ENCODE data around the gene FAM200C.

The FAM200C gene

DNA sequence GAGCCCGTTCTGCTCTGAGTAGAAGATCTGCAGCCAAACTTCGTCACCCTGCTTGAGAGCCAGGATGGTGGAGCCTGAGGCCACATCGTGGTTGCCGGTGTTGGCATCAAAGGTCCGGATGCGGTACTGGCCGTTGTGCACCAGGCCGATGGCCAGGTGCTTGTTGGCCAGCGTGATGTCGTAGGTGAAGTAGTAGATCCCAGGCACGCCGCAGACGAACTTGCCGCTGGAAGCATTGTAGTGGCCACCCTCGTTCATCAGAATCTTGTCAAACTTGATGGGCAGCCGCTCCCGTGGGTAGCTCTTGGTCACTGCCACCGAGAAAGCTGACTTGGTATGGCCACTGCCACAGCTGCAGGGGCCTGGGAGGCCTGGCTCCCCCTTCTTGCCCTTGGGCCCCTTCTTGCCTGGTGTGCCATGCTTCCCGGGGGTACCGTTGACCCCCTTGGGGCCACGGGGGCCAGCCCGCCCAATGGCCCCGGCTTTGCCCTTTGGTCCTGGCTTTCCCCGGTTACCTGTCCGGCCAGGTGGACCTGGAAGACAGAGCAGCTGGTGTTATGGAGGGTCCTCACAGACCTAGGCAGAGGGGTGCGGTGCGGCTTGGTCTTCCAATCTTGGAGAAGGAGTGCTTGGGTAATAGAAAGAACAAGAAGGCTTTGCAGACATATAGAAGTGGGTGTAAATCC lies 50.5 kb downstream of the FAM200C start:
- Histone ChIP-seq H3K4me1 (ENCODE audit: control insufficient read depth in 1 of 2, insufficient read depth in 2 of 2, low read length in 2 of 2) (peaks cover 0 to 2% of the 10 kb centered on the region in 2 experiments), H3K4me2 (ENCODE audit: low read length) (no peak overlapping the region), H3K23ac (ENCODE audit: low read length) (no peak overlapping the region), H4K12ac (ENCODE audit: low read depth, low read length) (no peak overlapping the region), H3K27ac (ENCODE audit: low read depth, low read length) (no peak overlapping the region), H4K8ac (ENCODE audit: low read depth, low read length) (no peak overlapping the region), H3K18ac (ENCODE audit: low read length) (no peak overlapping the region), H2BK120ac (ENCODE audit: insufficient read depth, low read length, poor library complexity) (no peak overlapping the region), H3K14ac (ENCODE audit: low read length) (no peak overlapping the region), H2AFZ (ENCODE audit: insufficient read depth, low read length, poor library complexity) (no peak overlapping the region), H3K9me3 (ENCODE audit: insufficient read depth, low read depth, low read length) (no peaks in the 10 kb centered on the region), H3K79me2 (ENCODE audit: control insufficient read depth, insufficient read depth, low read length, poor library complexity) (no peaks in the 10 kb centered on the region), H3K9ac (ENCODE audit: low read length) (no peak overlapping the region), H4K91ac (ENCODE audit: low read depth, low read length) (no peak overlapping the region), H3K79me1 (ENCODE audit: low read length) (peaks cover 3% of the 10 kb centered on the region), H3K4ac (ENCODE audit: low read depth, low read length) (no peak overlapping the region), H3K27me3 (ENCODE audit: insufficient read depth, low read length) (no peaks in the 10 kb centered on the region), H2AK5ac (ENCODE audit: low read length) (no peak overlapping the region), H2BK12ac (ENCODE audit: low read length) (no peak overlapping the region), H3K36me3 (ENCODE audit: control insufficient read depth in 1 of 2, insufficient read depth in 2 of 2, low read length in 2 of 2) (no peaks in the 10 kb centered on the region), H2BK5ac (ENCODE audit: low read depth, low read length, poor library complexity) (no peak overlapping the region), H3K4me3 (ENCODE audit: low read depth, low read length) (no peak overlapping the region)
- peak; percentile 2 to 44 for DNase-seq
- no CpG with 5 or more reads among the region's 27 CpGs for WGBS (ENCODE audit: extremely low coverage, insufficient coverage, insufficient read length)

DNA sequence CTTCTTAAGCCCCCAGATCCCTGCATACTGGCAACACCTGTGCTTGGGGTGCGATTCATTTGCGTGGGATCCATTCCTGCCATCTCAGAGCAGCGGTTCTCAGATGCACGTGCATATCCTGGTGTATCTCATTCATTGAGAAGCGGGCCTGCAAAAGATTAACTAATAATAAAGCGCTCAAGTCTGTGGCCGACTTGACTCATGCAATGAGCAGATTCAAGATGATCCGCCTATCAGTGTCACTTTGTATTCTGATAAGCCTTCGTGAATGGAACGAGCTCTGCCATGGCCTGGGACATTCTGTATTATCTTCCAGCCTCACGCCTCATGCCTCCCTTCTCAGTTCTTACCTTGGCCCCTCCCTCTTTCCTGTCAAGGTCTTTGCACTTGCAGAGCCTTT lies 51.8 kb downstream of the FAM200C start:
- WGBS (ENCODE audit: extremely low coverage, insufficient coverage, insufficient read length), result no CpG with 5 or more reads among the region's 11 CpGs
- peaks cover 3% of the 10 kb centered on the region for H3K79me1 ChIP-seq (ENCODE audit: low read length)
- no peak overlapping the region for H2AFZ ChIP-seq (ENCODE audit: insufficient read depth, low read length, poor library complexity)
- H3K27ac ChIP-seq (ENCODE audit: low read depth, low read length), result no peak overlapping the region
- H3K9ac ChIP-seq (ENCODE audit: low read length), result no peak overlapping the region
- H4K8ac ChIP-seq (ENCODE audit: low read depth, low read length), result no peak overlapping the region
- no peak overlapping the region for H3K23ac ChIP-seq (ENCODE audit: low read length)
- H3K9me3 ChIP-seq (ENCODE audit: insufficient read depth, low read depth, low read length), result no peaks in the 10 kb centered on the region
- H3K27me3 ChIP-seq (ENCODE audit: insufficient read depth, low read length), result no peaks in the 10 kb centered on the region
- H3K4ac ChIP-seq (ENCODE audit: low read depth, low read length), result no peak overlapping the region
- H3K36me3 ChIP-seq (ENCODE audit: control insufficient read depth in 1 of 2, insufficient read depth in 2 of 2, low read length in 2 of 2), result no peaks in the 10 kb centered on the region
- peaks cover 2% of the 10 kb centered on the region in 2 experiments for H3K4me1 ChIP-seq (ENCODE audit: control insufficient read depth in 1 of 2, insufficient read depth in 2 of 2, low read length in 2 of 2)
- no peak for DNase-seq
- H3K4me2 ChIP-seq (ENCODE audit: low read length), result no peak overlapping the region
- H2BK120ac ChIP-seq (ENCODE audit: insufficient read depth, low read length, poor library complexity), result no peak overlapping the region
- H2AK5ac ChIP-seq (ENCODE audit: low read length), result no peak overlapping the region
- no peaks in the 10 kb centered on the region for H3K79me2 ChIP-seq (ENCODE audit: control insufficient read depth, insufficient read depth, low read length, poor library complexity)
- H3K14ac ChIP-seq (ENCODE audit: low read length), result no peak overlapping the region
- H3K18ac ChIP-seq (ENCODE audit: low read length), result no peak overlapping the region
- no peak overlapping the region for H3K4me3 ChIP-seq (ENCODE audit: low read depth, low read length)
- no peak overlapping the region for H2BK5ac ChIP-seq (ENCODE audit: low read depth, low read length, poor library complexity)
- no peak overlapping the region for H4K91ac ChIP-seq (ENCODE audit: low read depth, low read length)
- H4K12ac ChIP-seq (ENCODE audit: low read depth, low read length), result no peak overlapping the region
- no peak overlapping the region for H2BK12ac ChIP-seq (ENCODE audit: low read length)

DNA sequence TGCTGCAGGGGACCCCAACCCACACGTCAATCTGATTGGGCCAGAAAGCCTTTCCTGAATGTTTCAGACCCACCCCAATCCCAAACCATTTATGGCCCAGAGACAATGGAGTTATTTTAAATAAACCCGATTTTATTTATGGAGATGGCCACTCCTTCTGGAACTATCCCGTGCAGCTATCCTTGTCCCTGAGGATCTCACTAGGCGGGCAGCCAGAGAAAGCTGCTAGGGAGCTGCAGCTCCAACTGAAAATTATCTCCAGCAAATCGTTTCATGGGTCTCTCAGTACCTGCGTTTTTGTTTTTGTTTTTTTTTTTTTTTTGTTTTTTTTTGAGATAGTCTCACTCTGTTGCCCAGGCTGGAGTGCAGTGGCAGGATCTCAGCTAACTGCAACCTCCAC lies 52.4 kb downstream of the FAM200C start:
- H2BK120ac ChIP-seq (ENCODE audit: insufficient read depth, low read length, poor library complexity), result no peak overlapping the region
- H3K79me1 ChIP-seq (ENCODE audit: low read length), result peaks cover 3% of the 10 kb centered on the region
- no peak overlapping the region for H2BK5ac ChIP-seq (ENCODE audit: low read depth, low read length, poor library complexity)
- no peak overlapping the region for H4K8ac ChIP-seq (ENCODE audit: low read depth, low read length)
- no peak overlapping the region for H3K23ac ChIP-seq (ENCODE audit: low read length)
- no peaks in the 10 kb centered on the region for H3K36me3 ChIP-seq (ENCODE audit: control insufficient read depth in 1 of 2, insufficient read depth in 2 of 2, low read length in 2 of 2)
- no CpG with 5 or more reads among the region's 6 CpGs for WGBS (ENCODE audit: extremely low coverage, insufficient coverage, insufficient read length)
- no peaks in the 10 kb centered on the region for H3K79me2 ChIP-seq (ENCODE audit: control insufficient read depth, insufficient read depth, low read length, poor library complexity)
- H4K91ac ChIP-seq (ENCODE audit: low read depth, low read length), result no peak overlapping the region
- H3K9ac ChIP-seq (ENCODE audit: low read length), result no peak overlapping the region
- no peak overlapping the region for H3K4me3 ChIP-seq (ENCODE audit: low read depth, low read length)
- H3K18ac ChIP-seq (ENCODE audit: low read length), result no peak overlapping the region
- no peak overlapping the region for H3K27ac ChIP-seq (ENCODE audit: low read depth, low read length)
- H2AFZ ChIP-seq (ENCODE audit: insufficient read depth, low read length, poor library complexity), result no peak overlapping the region
- no peaks in the 10 kb centered on the region for H3K9me3 ChIP-seq (ENCODE audit: insufficient read depth, low read depth, low read length)
- peaks cover 2% of the 10 kb centered on the region in 2 experiments for H3K4me1 ChIP-seq (ENCODE audit: control insufficient read depth in 1 of 2, insufficient read depth in 2 of 2, low read length in 2 of 2)
- no peak overlapping the region for H3K14ac ChIP-seq (ENCODE audit: low read length)
- no peak for DNase-seq
- no peak overlapping the region for H4K12ac ChIP-seq (ENCODE audit: low read depth, low read length)
- no peak overlapping the region for H3K4ac ChIP-seq (ENCODE audit: low read depth, low read length)
- no peaks in the 10 kb centered on the region for H3K27me3 ChIP-seq (ENCODE audit: insufficient read depth, low read length)
- no peak overlapping the region for H2AK5ac ChIP-seq (ENCODE audit: low read length)
- no peak overlapping the region for H2BK12ac ChIP-seq (ENCODE audit: low read length)
- no peak overlapping the region for H3K4me2 ChIP-seq (ENCODE audit: low read length)

Data from trophoblast cell (in vitro differentiated cells and primary cell).